Measurements from ENCODE around the gene MGAT5B. TPM values are rescaled to one million over a fixed set of nuclear protein-coding genes. Genes with fewer than 3 reads are reported as not detected.

The MGAT5B gene
- total RNA-seq, 1 experiment from 2014 or later: 4.9 TPM

DNA sequence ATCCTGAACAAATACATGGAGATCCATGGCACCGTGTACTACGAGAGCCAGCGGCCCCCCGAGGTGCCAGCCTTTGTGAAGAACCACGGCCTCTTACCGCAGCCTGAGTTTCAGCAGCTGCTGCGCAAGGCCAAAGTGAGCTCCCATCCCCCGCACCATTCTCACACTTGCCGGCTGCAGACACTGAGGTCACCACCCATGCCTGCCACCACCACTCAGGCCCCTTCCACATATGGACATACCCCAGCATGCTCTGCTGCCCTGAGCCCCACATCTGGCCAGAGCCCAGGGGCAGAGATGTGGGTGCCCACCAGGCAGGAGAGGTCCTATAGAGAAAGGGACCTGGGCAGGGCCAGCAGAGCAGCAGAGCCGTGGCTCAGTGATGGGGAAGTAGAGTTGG, 69.8 kb downstream of the MGAT5B start:
- TF ChIP-seq, protein P1, sequence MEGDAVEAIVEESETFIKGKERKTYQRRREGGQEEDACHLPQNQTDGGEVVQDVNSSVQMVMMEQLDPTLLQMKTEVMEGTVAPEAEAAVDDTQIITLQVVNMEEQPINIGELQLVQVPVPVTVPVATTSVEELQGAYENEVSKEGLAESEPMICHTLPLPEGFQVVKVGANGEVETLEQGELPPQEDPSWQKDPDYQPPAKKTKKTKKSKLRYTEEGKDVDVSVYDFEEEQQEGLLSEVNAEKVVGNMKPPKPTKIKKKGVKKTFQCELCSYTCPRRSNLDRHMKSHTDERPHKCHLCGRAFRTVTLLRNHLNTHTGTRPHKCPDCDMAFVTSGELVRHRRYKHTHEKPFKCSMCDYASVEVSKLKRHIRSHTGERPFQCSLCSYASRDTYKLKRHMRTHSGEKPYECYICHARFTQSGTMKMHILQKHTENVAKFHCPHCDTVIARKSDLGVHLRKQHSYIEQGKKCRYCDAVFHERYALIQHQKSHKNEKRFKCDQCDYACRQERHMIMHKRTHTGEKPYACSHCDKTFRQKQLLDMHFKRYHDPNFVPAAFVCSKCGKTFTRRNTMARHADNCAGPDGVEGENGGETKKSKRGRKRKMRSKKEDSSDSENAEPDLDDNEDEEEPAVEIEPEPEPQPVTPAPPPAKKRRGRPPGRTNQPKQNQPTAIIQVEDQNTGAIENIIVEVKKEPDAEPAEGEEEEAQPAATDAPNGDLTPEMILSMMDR (conservative IDR thresholded peaks at IDR 0.05; ENCODE audit: low read depth, low read length): no peak
- TF ChIP-seq EZH2 (IDR thresholded peaks at IDR 0.05; ENCODE audit: low read length, unreplicated experiment) (no peak), EZH2phosphoT487 (IDR thresholded peaks at IDR 0.05; ENCODE audit: borderline replicate concordance, low read length) (no peak)
- Histone ChIP-seq H3K27ac (ENCODE audit: low read length) (no peak overlapping the region), H4K20me1 (ENCODE audit: low read length) (no peaks in the 10 kb centered on the region), H3K9ac (ENCODE audit: low read length) (no peak overlapping the region), H2AFZ (ENCODE audit: low read length) (no peak overlapping the region), H3K4me1 (ENCODE audit: insufficient read depth, low read length) (peaks cover 10% of the 10 kb centered on the region), H3F3A (ENCODE audit: low read length, unreplicated experiment) (peaks cover 3% of the 10 kb centered on the region), H3K4me2 (ENCODE audit: low read length) (no peak overlapping the region), H3K9me2 (replicated peaks; ENCODE audit: low read length) (no peaks in the 10 kb centered on the region), H3K27me3 (ENCODE audit: low read length) (no peaks in the 10 kb centered on the region), H3K79me2 (ENCODE audit: low read length) (no peaks in the 10 kb centered on the region), H3K9me3 (ENCODE audit: low read length) (no peaks in the 10 kb centered on the region), H3K36me3 (ENCODE audit: low read depth, low read length) (no peaks in the 10 kb centered on the region), H3K4me3 (ENCODE audit: low read length) (no peak overlapping the region)
- CTCF ChIA-PET: no interaction called here
- DNase-seq (no peak), ATAC-seq (no peak)
- intact Hi-C loops (cut with micrococcal nuclease): no loop called here
- POLR2A ChIA-PET (ENCODE audit: unreplicated experiment): no interaction called here
- BruUV-seq (replicated peaks): no TSS peak

DNA sequence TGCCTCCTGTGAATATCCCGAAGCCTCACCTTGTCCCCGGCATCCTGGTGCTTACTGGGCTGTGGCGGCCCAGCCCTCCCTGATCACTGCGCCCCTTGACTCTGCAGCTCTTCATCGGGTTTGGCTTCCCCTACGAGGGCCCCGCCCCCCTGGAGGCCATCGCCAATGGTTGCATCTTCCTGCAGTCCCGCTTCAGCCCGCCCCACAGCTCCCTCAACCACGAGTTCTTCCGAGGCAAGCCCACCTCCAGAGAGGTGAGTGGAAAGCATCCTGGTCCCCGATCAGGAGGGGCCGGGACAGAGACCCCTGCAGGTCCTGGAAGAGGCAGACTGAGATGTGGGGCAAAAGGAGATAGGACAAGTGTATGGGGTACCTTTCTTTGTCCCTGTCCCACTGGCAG, 72.1 kb downstream of the MGAT5B start:
- Histone ChIP-seq H3K4me1 (ENCODE audit: insufficient read depth, low read length) (peaks cover 3% of the 10 kb centered on the region), H3K4me3 (ENCODE audit: low read length) (no peak overlapping the region), H3K36me3 (ENCODE audit: low read depth, low read length) (no peaks in the 10 kb centered on the region), H3K9ac (ENCODE audit: low read length) (no peak overlapping the region), H3K4me2 (ENCODE audit: low read length) (no peak overlapping the region), H3K9me2 (replicated peaks; ENCODE audit: low read length) (no peaks in the 10 kb centered on the region), H3F3A (ENCODE audit: low read length, unreplicated experiment) (no peaks in the 10 kb centered on the region), H2AFZ (ENCODE audit: low read length) (no peak overlapping the region), H3K27me3 (ENCODE audit: low read length) (no peaks in the 10 kb centered on the region), H4K20me1 (ENCODE audit: low read length) (no peaks in the 10 kb centered on the region), H3K79me2 (ENCODE audit: low read length) (no peaks in the 10 kb centered on the region), H3K27ac (ENCODE audit: low read length) (no peak overlapping the region), H3K9me3 (ENCODE audit: low read length) (no peaks in the 10 kb centered on the region)
- TF ChIP-seq, protein P1 (conservative IDR thresholded peaks at IDR 0.05; ENCODE audit: low read depth, low read length): no peak
- no peak for TF ChIP-seq EZH2 (IDR thresholded peaks at IDR 0.05; ENCODE audit: low read length, unreplicated experiment)
- TF ChIP-seq EZH2phosphoT487 (IDR thresholded peaks at IDR 0.05; ENCODE audit: borderline replicate concordance, low read length): no peak
- intact Hi-C loops (cut with micrococcal nuclease): loop anchor here (5.0 kb wide), 1 partner anchor 73 kb away; the partner anchor contains the start of gene MGAT5B
- BruUV-seq (replicated peaks): no TSS peak
- ChIA-PET CTCF (no interaction called here), POLR2A (ENCODE audit: unreplicated experiment) (no interaction called here)
- ATAC-seq (no peak), DNase-seq (no peak)

DNA sequence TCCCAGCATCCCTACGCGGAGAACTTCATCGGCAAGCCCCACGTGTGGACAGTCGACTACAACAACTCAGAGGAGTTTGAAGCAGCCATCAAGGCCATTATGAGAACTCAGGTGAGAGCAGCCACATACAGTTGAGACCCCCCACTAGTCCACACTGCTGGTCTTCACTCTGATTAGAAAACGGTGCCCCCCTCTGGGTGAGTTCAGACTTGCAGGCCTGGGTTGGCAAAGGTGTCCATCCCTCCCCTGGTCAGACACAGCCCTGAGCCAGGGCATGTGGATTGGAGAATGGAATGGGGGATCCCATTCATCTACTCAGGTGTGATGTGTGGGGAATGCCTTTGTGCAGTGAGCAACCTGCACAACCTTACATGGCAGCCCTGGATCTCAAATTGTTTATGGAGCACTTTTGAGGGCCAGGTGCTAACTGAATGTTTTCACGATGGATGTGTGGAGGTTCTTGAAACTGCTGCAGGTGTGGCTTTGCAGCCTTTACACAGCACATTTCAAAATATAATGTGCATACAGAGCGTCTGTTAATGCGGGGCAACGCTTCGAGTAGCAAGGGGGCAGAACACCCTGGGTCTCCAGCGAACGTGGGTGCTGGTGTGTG, 72.6 kb downstream of the MGAT5B start:
- no TSS peak for BruUV-seq (replicated peaks)
- ChIA-PET CTCF (no interaction called here), POLR2A (ENCODE audit: unreplicated experiment) (no interaction called here)
- Histone ChIP-seq H3K4me1 (ENCODE audit: insufficient read depth, low read length) (no peaks in the 10 kb centered on the region), H3K27me3 (ENCODE audit: low read length) (no peaks in the 10 kb centered on the region), H3K9ac (ENCODE audit: low read length) (no peak overlapping the region), H4K20me1 (ENCODE audit: low read length) (no peaks in the 10 kb centered on the region), H3K9me3 (ENCODE audit: low read length) (no peaks in the 10 kb centered on the region), H3F3A (ENCODE audit: low read length, unreplicated experiment) (no peaks in the 10 kb centered on the region), H2AFZ (ENCODE audit: low read length) (no peak overlapping the region), H3K4me2 (ENCODE audit: low read length) (no peak overlapping the region), H3K4me3 (ENCODE audit: low read length) (no peak overlapping the region), H3K27ac (ENCODE audit: low read length) (no peak overlapping the region), H3K9me2 (replicated peaks; ENCODE audit: low read length) (no peaks in the 10 kb centered on the region), H3K36me3 (ENCODE audit: low read depth, low read length) (no peaks in the 10 kb centered on the region), H3K79me2 (ENCODE audit: low read length) (no peaks in the 10 kb centered on the region)
- intact Hi-C loops (cut with micrococcal nuclease): loop anchor here (5.0 kb wide), 1 partner anchor 74 kb away; the partner anchor contains the start of gene MGAT5B
- TF ChIP-seq EZH2phosphoT487 (IDR thresholded peaks at IDR 0.05; ENCODE audit: borderline replicate concordance, low read length): no peak
- TF ChIP-seq, protein P1 (conservative IDR thresholded peaks at IDR 0.05; ENCODE audit: low read depth, low read length): peak; percentile 60
- TF ChIP-seq EZH2 (IDR thresholded peaks at IDR 0.05; ENCODE audit: low read length, unreplicated experiment): no peak
- DNase-seq: peak; percentile 43
- ATAC-seq: peak; percentile 54; the same call in 1 of the 2 replicates
